GM18498 (cell line): ENCODE results near the gene TCTN3.
"Not testable (repeated sequence)": the region's sequence is repeated elsewhere in the genome, so short reads cannot be mapped to it uniquely, and the experiment has no call there.

ENCODE experiments used
- ATAC-seq: cut with Tn5 transposase; IDR thresholded peaks from one replicate; pipeline ENCODE4 v1.9.1; 2021; ENCODE audit warnings: mild to moderate bottlenecking, moderate library complexity; ENCODE audit not compliant: unreplicated experiment

TCTN3 gene, protein sequence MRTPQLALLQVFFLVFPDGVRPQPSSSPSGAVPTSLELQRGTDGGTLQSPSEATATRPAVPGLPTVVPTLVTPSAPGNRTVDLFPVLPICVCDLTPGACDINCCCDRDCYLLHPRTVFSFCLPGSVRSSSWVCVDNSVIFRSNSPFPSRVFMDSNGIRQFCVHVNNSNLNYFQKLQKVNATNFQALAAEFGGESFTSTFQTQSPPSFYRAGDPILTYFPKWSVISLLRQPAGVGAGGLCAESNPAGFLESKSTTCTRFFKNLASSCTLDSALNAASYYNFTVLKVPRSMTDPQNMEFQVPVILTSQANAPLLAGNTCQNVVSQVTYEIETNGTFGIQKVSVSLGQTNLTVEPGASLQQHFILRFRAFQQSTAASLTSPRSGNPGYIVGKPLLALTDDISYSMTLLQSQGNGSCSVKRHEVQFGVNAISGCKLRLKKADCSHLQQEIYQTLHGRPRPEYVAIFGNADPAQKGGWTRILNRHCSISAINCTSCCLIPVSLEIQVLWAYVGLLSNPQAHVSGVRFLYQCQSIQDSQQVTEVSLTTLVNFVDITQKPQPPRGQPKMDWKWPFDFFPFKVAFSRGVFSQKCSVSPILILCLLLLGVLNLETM

GRCh38 chr10:95693668-95694534 lies at the start of gene TCTN3:
Gene TCTN3, minus strand, starts transcription at chr10:95693927. Its CDS starts 28 bp downstream, at chr10:95693899.
- ATAC-seq, result peak; percentile 99

GRCh38 chr10:95742962-95743535 lies 49.3 kb upstream of the TCTN3 start:
- ATAC-seq, result no peak

DNA sequence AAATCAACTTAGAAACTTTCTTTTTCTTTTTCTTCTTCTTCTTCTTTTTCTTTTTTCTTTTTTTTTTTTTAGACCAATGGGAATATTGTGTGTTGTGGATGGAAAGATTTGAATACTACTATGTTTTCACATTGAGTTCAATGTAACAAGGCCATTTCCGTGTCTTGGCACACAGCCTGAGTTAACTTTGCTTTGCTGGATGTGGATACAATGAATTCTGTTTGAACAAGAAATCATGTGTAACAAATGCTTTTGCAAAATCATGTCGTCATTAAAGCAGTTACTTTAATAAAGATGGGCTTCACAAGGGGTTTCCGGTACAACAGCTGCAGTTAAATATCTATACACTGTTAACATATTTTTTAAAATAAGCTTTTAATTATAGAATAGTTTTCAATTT lies 48.8 kb upstream of the TCTN3 start:
- ATAC-seq, result peak; percentile 21

DNA sequence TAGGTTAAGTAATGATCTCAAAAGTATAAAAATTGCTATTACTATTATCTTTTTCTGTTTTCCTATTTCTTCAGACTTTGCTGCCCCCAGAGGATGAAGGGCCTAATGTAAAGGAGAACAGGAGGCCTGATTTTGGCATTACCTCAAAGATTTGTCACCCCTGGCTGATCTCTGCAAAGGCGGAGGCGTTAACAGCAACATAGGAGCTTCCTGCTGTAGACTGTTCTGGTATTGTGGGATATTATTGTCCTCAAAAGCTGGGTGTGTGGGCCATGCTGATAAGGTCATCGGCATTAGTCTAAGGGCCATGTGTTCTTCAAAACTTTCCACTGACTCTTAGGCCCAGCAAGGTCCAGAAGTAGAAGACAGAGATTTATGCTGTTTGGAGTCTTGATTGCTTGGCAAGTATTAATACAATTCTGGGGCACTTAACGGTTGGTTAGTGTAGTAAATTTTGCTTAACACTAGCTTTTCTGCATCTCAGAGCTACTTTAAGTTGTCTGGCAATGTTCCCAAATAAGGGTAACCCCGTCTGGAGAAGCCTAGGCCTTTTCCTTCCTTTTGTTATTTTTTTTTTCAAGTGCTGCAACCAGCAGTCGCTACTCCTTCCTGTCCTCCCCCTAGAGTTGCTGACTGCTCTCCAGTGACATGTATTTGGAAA lies 48.2 kb upstream of the TCTN3 start:
- ATAC-seq, result peak; percentile 79

- no peak for ATAC-seq
Measured at GRCh38 chr10:95739056-95739455, 45.3 kb upstream of the TCTN3 start.

GRCh38 chr10:95732907-95733306 lies 39.2 kb upstream of the TCTN3 start:
- ATAC-seq, result not testable (repeated sequence)

- no peak for ATAC-seq
Measured at GRCh38 chr10:95730233-95730632, 36.5 kb upstream of the TCTN3 start.

DNA sequence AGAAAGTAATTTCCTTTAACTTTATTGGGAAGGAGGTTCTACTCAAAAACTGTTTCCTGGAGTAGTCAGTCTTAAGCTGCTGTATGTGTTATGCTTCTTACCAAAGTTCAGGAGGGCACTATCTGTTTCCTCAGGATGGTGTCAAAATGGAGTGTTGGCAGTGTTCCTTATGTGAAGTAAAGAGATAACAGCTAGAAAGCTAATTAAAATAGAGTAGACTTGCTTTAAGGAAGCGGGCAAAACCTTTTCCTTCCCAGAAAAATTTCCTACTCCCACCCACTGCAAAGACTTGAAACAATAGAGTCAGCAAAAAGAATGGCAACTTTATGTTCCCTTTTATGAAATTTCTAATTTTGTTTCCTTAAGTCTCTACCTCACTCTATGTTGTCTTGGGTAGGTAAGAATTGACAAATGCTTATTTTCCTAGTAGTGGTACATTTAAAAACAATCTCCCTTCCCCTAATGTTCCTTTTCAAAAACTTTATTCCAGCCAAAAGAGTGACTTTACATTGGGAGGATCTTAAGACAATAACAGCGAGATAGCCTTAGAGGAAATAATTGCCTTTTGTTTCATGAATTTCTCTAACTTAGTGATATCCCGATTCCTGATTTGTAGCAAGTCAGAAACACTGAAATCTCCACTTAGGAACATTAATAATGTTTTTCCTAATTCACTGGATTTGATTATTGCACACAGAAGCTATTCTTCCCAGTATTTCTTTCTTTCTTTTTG lies 35.8 kb upstream of the TCTN3 start:
- no peak for ATAC-seq

GRCh38 chr10:95728526-95728925 lies 34.8 kb upstream of the TCTN3 start:
- no peak for ATAC-seq

DNA sequence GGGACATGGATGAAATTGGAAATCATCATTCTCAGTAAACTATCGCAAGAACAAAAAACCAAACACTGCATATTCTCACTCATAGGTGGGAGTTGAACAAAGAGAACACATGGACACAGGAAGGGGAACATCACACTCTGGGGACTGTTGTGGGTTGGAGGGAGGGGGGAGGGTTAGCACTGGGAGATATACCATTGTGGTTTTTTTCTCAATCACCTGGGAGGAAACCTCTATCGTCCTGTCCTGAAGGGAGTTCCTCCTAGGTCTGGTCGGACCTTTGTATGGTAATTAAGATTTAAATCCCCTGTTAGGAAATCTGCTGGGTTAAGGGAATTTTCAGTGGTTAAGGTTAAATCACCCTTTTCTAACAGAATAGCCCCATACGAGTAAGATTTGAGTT lies 28.8 kb upstream of the TCTN3 start:
- ATAC-seq, result not testable (repeated sequence)

- ATAC-seq, result not testable (repeated sequence)
Measured at GRCh38 chr10:95720745-95721144, 27.0 kb upstream of the TCTN3 start.

- no peak for ATAC-seq
Measured at GRCh38 chr10:95716866-95717265, 23.1 kb upstream of the TCTN3 start.

- no peak for ATAC-seq
Measured at GRCh38 chr10:95716466-95716865, 22.7 kb upstream of the TCTN3 start.

GRCh38 chr10:95711492-95711891 lies 17.8 kb upstream of the TCTN3 start:
- ATAC-seq, result no peak

- no peak for ATAC-seq
Measured at GRCh38 chr10:95706990-95707389, 13.3 kb upstream of the TCTN3 start.

GRCh38 chr10:95706573-95706972 lies 12.8 kb upstream of the TCTN3 start:
- no peak for ATAC-seq

DNA sequence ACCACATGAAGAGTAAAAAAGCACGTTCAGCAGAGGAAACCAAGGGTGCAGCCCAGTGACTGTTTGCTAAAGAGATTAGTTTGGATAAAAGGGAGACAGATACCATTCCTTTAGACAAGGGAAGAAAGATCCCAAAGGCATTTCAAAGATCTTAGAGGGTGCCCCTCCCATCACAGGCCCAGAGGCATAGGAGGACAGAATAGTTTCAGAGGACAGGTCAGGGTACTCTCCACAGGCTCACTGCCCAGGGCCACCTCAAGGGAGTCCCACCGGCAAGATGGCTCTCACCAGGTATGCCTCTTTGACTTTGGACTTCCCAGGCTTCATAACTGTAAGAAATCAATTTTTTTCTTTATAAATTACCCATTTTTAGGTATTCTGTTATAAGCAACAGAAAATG lies 4.7 kb upstream of the TCTN3 start:
- no peak for ATAC-seq

DNA sequence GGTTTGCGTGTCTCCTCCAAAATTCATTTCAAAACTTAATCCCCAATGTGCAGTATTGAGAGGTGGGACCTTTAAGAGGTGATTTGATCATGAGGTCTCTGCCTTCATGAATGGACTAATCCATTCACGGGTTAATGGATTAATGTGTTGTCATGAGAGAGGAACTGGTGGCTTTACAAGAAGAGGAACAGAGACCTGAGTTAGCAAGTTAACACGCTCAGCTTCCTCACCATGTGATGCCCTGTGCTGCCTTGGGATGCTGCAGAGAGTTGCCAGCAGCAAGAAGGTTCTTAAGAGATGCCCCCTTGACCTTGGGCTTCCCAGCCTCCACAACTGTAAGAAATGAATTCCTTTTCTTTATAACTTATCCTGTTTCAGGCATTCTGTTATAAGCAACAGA lies 3.7 kb upstream of the TCTN3 start:
- ATAC-seq, result peak; percentile 23

GRCh38 chr10:95694665-95695064 lies 938 bp upstream of the TCTN3 start:
- no peak for ATAC-seq

DNA sequence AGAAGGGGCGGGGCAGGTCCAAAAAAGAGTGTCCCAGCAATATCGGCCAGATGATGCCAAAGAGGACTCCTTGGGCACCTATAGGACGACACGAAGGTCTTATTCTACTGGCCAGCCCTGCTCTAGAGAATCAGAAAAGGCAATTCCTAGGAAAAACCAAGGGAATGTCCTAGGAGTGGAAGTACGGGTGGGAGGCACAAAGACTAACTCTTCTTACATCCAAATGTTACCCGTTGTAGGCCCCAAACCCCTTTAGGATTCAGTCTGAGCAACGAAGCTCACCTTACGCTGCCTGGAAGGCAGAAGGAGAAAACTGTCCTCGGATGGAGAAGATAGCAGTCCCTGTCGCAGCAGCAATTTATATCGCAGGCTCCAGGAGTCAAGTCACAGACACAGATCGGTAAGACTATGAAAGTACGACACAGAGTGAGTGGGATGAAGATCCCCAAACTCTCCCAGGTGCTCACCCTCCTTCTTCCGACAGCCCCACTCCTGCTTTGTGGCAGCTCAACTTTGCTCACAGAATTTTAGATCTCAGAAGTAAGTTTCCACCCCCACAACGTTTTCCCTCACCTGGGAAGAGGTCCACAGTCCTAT lies 558 bp downstream of the TCTN3 start:
- no peak for ATAC-seq
